ENCODE measurements around the gene CFAP97D2. TPM values are rescaled to one million over a fixed set of nuclear protein-coding genes. Genes with fewer than 3 reads are reported as not detected.
"Not testable (repeated sequence)": the region's sequence is repeated elsewhere in the genome, so short reads cannot be mapped to it uniquely, and the experiment has no call there.

Gene CFAP97D2
- total RNA-seq, 4 donors from 2014 or later = not detected

GRCh38 chr13:114263578-114263977 lies 84.5 kb downstream of the CFAP97D2 start:
- no peak for ATAC-seq (ENCODE audit: low FRiP score)
- no peak for TF ChIP-seq CTCF (IDR thresholded peaks at IDR 0.05)
- DNase-seq (ENCODE audit: low spot score) = no peak

GRCh38 chr13:114264313-114264712 lies 85.3 kb downstream of the CFAP97D2 start:
- ATAC-seq (ENCODE audit: low FRiP score); DNase-seq (ENCODE audit: low spot score): not testable (repeated sequence)

GRCh38 chr13:114264886-114265611 lies 86.0 kb downstream of the CFAP97D2 start:
- DNase-seq (ENCODE audit: low spot score) (no peak), ATAC-seq (ENCODE audit: low FRiP score) (no peak)
- no peak for TF ChIP-seq CTCF (IDR thresholded peaks at IDR 0.05)

- DNase-seq (ENCODE audit: low spot score) (no peak), ATAC-seq (ENCODE audit: low FRiP score) (no peak)
- TF ChIP-seq CTCF (IDR thresholded peaks at IDR 0.05) = no peak
Measured at GRCh38 chr13:114266241-114266640, 87.2 kb downstream of the CFAP97D2 start.

GRCh38 chr13:114268344-114269280 lies 89.6 kb downstream of the CFAP97D2 start:
- no peak for TF ChIP-seq CTCF (IDR thresholded peaks at IDR 0.05)
- ATAC-seq (ENCODE audit: low FRiP score) (no peak), DNase-seq (ENCODE audit: low spot score) (no peak)

GRCh38 chr13:114269281-114269770 lies 90.3 kb downstream of the CFAP97D2 start:
- ATAC-seq (ENCODE audit: low FRiP score) = no peak

More at GRCh38 chr13:114269281-114269770, 90.3 kb downstream of the CFAP97D2 start:
- no peak for TF ChIP-seq CTCF (IDR thresholded peaks at IDR 0.05)
- no peak for DNase-seq (ENCODE audit: low spot score)

Small RNA genes within 50 kb of the gene (small RNA-seq; reads per million reads assigned to genes)
- gene MIR548AR = not detected

Other genes with a start within 250 kb of the CFAP97D2 start
- 1 to 10 TPM in 2 of 4 donors, under 1 TPM in 2; 0.13 to 6.9 (median 1.6) TPM for gene C13orf46, start 205.2 kb upstream of the CFAP97D2 start, total RNA-seq
- gene RASA3, start 46.6 kb upstream of the CFAP97D2 start, total RNA-seq = 10 to 100 TPM; 28.1 to 73.4 (median 56.8) TPM
- 10 to 100 TPM; 45.7 to 66.4 (median 55.0) TPM for gene CDC16, start 55.6 kb downstream of the CFAP97D2 start, total RNA-seq
- gene UPF3A, start 102.3 kb downstream of the CFAP97D2 start, total RNA-seq = 10 to 100 TPM; 25.1 to 60.7 (median 39.0) TPM
- gene CHAMP1, start 135.2 kb downstream of the CFAP97D2 start, total RNA-seq = 10 to 100 TPM; 10.7 to 21.4 (median 17.3) TPM